Tibial artery (tissue), 4 donors: Measurements from ENCODE around the gene GPC6.

Experiments used
- DNase-seq, 2 donors: peaks; one replicate each; pipeline ENCODE4 v3.0.0-alpha.2; 2019
- H3K27ac ChIP-seq, 2 donors: fragments of 200-600 bp; sonication (generic) in 1 of 2; 1 replicate in 1 of 2; 2 replicates in 1 of 2; pipeline ENCODE4 v1.5.1; 2018 to 2019; ENCODE audit warnings: mild to moderate bottlenecking in 1 of 2
- H3K27me3 ChIP-seq, 2 donors: fragments of 200-600 bp; sonication (generic) in 1 of 2; one replicate each; pipeline versions ENCODE4 v1.5.1 to v1.6.0; 2016 to 2019
- H3K36me3 ChIP-seq, 3 donors: fragments of 200-600 bp; sonication (generic) in 2 of 3; one replicate each; pipeline ENCODE4 v1.5.1; 2016 to 2019; ENCODE audit warnings: mild to moderate bottlenecking in 2 of 3
- H3K4me1 ChIP-seq, 4 donors: fragments of 200-600 bp; sonication (generic) in 2 of 4; 1 replicate in 3 of 4; 2 replicates in 1 of 4; pipeline ENCODE4 v1.5.1; 2016 to 2019
- H3K4me3 ChIP-seq, 2 donors: fragments of 200-600 bp; sonication (generic) in 1 of 2; 1 replicate in 1 of 2; 2 replicates in 1 of 2; pipeline ENCODE4 v1.5.1; 2018 to 2019; ENCODE audit warnings: mild to moderate bottlenecking in 2 of 2
- H3K9me3 ChIP-seq, 3 donors: fragments of 200-600 bp; sonication (generic) in 1 of 3; one replicate each; pipeline ENCODE4 v1.5.1; 2016 to 2019
- intact Hi-C: fragments of 100-400 bp; cut with DNase I; formaldehyde crosslinking; loops from one replicate; pipeline ENCODE4 v1.15.0; 2023; ENCODE audit warnings: low total_unique reads
- TF ChIP-seq, protein P1 (sequence below), 2 experiments: fragments of 200-600 bp in 1 of 2; fragments of 450-650 bp in 1 of 2; IDR thresholded peaks; one replicate each; pipeline ENCODE4 v1.5.1; 2017 to 2019; ENCODE audit warnings: antibody characterized with exemption in 2 of 2, mild to moderate bottlenecking in 1 of 2, moderate library complexity in 1 of 2

GPC6 gene

DNA sequence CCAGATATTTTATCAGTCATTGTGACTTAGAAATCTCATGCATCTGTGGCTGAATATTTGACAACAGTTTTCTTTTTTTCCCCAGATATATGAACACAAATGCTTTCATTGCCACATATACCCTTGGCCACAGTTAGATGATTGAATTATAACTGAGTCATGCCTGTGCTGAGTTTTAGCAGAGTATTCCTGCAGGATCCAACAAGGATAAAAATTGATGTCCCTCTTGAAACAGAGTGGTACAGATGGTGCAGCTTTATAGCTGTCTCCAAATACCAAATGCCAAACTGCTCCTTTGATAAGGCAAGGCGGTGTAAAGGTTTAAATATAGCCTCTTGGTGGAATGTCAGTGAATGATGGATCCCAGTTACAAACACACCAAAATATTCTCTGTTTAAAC is 428.5 kb downstream of the GPC6 start:
- no peaks in the 10 kb centered on the region for H3K27me3 ChIP-seq
- no peaks in the 10 kb centered on the region for H3K4me1 ChIP-seq
- no peak overlapping the region for H3K4me3 ChIP-seq
- no peaks in the 10 kb centered on the region for H3K9me3 ChIP-seq
- TF ChIP-seq, protein P1, sequence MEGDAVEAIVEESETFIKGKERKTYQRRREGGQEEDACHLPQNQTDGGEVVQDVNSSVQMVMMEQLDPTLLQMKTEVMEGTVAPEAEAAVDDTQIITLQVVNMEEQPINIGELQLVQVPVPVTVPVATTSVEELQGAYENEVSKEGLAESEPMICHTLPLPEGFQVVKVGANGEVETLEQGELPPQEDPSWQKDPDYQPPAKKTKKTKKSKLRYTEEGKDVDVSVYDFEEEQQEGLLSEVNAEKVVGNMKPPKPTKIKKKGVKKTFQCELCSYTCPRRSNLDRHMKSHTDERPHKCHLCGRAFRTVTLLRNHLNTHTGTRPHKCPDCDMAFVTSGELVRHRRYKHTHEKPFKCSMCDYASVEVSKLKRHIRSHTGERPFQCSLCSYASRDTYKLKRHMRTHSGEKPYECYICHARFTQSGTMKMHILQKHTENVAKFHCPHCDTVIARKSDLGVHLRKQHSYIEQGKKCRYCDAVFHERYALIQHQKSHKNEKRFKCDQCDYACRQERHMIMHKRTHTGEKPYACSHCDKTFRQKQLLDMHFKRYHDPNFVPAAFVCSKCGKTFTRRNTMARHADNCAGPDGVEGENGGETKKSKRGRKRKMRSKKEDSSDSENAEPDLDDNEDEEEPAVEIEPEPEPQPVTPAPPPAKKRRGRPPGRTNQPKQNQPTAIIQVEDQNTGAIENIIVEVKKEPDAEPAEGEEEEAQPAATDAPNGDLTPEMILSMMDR (IDR thresholded peaks at IDR 0.05): no peak
- intact Hi-C loops: no loop called here
- no peak overlapping the region for H3K27ac ChIP-seq
- no peak for DNase-seq
- no peaks in the 10 kb centered on the region for H3K36me3 ChIP-seq

DNA sequence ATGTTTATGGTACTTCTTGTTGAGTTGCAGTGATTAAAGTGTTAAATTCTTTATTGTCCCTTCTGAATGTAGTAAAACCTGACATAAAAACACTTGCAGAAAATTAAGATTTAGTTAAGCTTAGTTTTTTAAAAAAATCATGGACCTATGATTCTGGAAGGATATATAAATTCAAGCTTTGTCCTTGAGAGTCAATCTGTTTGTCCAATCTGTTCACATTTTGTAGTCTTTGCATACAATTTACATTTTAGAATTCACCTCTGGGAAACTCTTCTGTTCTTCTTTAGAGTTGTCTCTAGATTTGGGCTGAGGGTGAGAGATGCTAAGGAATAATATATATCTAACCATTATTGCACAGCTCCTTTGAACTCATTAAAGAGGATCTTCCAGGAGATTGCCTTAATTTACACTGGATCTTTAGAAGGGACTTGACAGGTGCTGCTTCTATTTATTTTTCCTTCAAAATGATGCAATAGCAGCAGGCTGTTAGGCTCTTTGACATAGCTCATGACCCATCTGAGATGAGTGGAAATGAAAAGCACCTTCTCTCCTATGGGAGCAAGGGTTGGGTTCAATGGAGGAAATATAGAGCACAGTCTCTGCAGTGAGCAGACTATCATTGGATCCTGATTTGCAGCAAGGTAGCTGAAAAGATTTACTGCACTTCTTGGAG is 433.9 kb downstream of the GPC6 start:
- Histone ChIP-seq H3K4me3 (no peak overlapping the region), H3K27me3 (no peaks in the 10 kb centered on the region), H3K9me3 (no peaks in the 10 kb centered on the region), H3K4me1 (no peaks in the 10 kb centered on the region), H3K36me3 (no peaks in the 10 kb centered on the region), H3K27ac (no peak overlapping the region)
- TF ChIP-seq, protein P1 (IDR thresholded peaks at IDR 0.05): no peak
- DNase-seq: no peak
- intact Hi-C loops: no loop called here

DNA sequence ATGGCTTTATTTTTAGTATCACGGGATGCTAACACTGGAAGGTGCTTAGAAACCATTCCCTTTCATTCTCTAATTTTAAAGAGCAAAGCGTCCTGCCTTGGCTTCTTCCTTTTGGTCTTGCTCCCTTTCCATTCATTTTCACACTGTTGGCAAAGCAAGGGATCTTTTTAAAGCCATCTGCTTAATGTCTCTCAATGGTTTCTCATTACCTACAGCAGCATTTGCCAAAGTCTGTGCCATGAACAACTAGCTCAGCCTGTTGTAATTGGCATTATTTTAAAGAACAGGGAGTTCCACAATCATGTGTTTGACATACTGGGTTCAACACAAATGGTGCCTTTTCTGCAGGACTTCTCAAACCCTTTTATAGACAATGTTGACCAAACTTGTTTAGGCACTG is 444.3 kb downstream of the GPC6 start:
- intact Hi-C loops: no loop called here

DNA sequence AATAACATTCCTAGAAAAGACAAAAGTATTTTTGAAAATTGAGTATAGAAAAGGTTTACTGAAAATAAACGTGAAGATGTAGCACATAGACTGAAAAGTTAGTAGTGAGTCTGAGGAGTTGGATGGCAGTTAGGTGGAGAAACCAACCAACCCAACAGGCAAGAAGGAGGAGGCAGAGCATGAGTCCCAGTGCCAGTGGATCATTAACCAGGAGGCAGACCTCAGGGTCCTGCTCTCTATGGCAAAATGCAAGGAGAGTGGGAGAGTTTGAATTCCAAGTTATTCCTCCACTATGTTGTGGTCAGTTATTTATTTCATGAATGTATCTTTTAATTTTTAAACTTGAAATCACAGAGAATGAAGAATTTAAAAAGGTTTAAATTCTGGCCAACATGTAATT is 446.4 kb downstream of the GPC6 start:
- H3K4me1 ChIP-seq: peaks cover 0 to 12% (median 2%) of the 10 kb centered on the region in 4 donors

More for the DNA sequence above, 444.3 kb downstream of the GPC6 start:
- no peaks in the 10 kb centered on the region for H3K27me3 ChIP-seq
- no peaks in the 10 kb centered on the region for H3K9me3 ChIP-seq
- H3K36me3 ChIP-seq: no peaks in the 10 kb centered on the region
- DNase-seq: no peak
- peaks cover 0 to 31% (median 2%) of the 10 kb centered on the region in 4 donors for H3K4me1 ChIP-seq
- peak overlapping the region in 1 of 2 donors; percentile 33 for H3K27ac ChIP-seq
- TF ChIP-seq, protein P1 (IDR thresholded peaks at IDR 0.05): no peak
- no peak overlapping the region for H3K4me3 ChIP-seq

DNA sequence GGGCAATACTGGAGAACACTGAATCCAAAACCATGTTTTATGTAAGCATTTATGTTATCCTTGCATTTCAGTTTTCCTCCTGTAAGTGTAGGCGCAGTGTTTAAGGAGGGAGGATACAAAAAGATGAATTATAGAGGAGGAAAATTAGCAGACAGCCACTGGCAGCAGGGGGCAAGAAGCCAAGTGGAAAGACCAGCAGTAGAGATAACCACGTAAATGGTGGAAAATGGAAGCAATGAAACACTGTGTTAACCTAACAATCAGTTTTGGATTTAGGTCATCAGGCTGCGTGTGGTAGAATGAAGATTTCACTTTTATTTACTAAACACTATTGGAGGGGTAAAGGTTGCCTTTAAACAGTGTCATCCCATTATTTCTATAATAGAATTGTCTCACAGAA is 447.3 kb downstream of the GPC6 start:
- DNase-seq: no peak
- intact Hi-C loops: no loop called here
- H3K27me3 ChIP-seq: no peaks in the 10 kb centered on the region

More for the DNA sequence above, 446.4 kb downstream of the GPC6 start:
- Histone ChIP-seq H3K27me3 (no peaks in the 10 kb centered on the region), H3K9me3 (no peaks in the 10 kb centered on the region), H3K27ac (no peak overlapping the region), H3K36me3 (no peaks in the 10 kb centered on the region), H3K4me3 (no peak overlapping the region)
- intact Hi-C loops: no loop called here
- TF ChIP-seq, protein P1 (IDR thresholded peaks at IDR 0.05): no peak
- DNase-seq: no peak

More for the DNA sequence above, 447.3 kb downstream of the GPC6 start:
- peaks cover 0 to 11% (median 2%) of the 10 kb centered on the region in 4 donors for H3K4me1 ChIP-seq
- no peaks in the 10 kb centered on the region for H3K36me3 ChIP-seq
- H3K4me3 ChIP-seq: no peak overlapping the region
- H3K27ac ChIP-seq: no peak overlapping the region
- H3K9me3 ChIP-seq: no peaks in the 10 kb centered on the region
- TF ChIP-seq, protein P1 (IDR thresholded peaks at IDR 0.05): no peak
